Measurements from ENCODE around the gene GPC5.

The GPC5 gene

GRCh38 chr13:91384896-91385295 lies 13.5 kb upstream of the GPC5 start:
- H3K27ac ChIP-seq (ENCODE audit: low read depth, low read length): no peak overlapping the region
- H3K4me3 ChIP-seq (ENCODE audit: insufficient read depth, low read length, poor library complexity, severe bottlenecking): no peak overlapping the region
- no peak overlapping the region for H3K9ac ChIP-seq (ENCODE audit: low read length)
- TF ChIP-seq EZH2phosphoT487 (conservative IDR thresholded peaks at IDR 0.05; ENCODE audit: low read length) (no peak), CTCF (IDR thresholded peaks at IDR 0.05; ENCODE audit: insufficient read depth, low read length, poor library complexity, severe bottlenecking) (no peak)
- no peaks in the 10 kb centered on the region for H3K9me3 ChIP-seq (ENCODE audit: insufficient read depth, low read length)
- H3K4me2 ChIP-seq (ENCODE audit: low read depth, low read length, poor library complexity, severe bottlenecking): no peak overlapping the region
- H3K9me2 ChIP-seq (replicated peaks; ENCODE audit: insufficient read depth, low read length): no peaks in the 10 kb centered on the region
- H2AFZ ChIP-seq (ENCODE audit: low read depth, low read length, severe bottlenecking): no peak overlapping the region
- H3K27me3 ChIP-seq (ENCODE audit: low read length): no peaks in the 10 kb centered on the region
- no peaks in the 10 kb centered on the region for H3K79me2 ChIP-seq (ENCODE audit: insufficient read depth, low read length)
- H4K20me1 ChIP-seq (ENCODE audit: low read depth, low read length): no peaks in the 10 kb centered on the region
- H3K36me3 ChIP-seq (ENCODE audit: low read length): no peaks in the 10 kb centered on the region
- no peaks in the 10 kb centered on the region for H3F3A ChIP-seq (ENCODE audit: insufficient read depth)

- H3K4me3 ChIP-seq (ENCODE audit: insufficient read depth, low read length, poor library complexity, severe bottlenecking): no peak overlapping the region
- no peaks in the 10 kb centered on the region for H3K36me3 ChIP-seq (ENCODE audit: low read length)
- no peaks in the 10 kb centered on the region for H3K79me2 ChIP-seq (ENCODE audit: insufficient read depth, low read length)
- H3K9ac ChIP-seq (ENCODE audit: low read length): no peak overlapping the region
- no peaks in the 10 kb centered on the region for H4K20me1 ChIP-seq (ENCODE audit: low read depth, low read length)
- H3K4me2 ChIP-seq (ENCODE audit: low read depth, low read length, poor library complexity, severe bottlenecking): no peak overlapping the region
- H2AFZ ChIP-seq (ENCODE audit: low read depth, low read length, severe bottlenecking): no peak overlapping the region
- no peaks in the 10 kb centered on the region for H3K9me2 ChIP-seq (replicated peaks; ENCODE audit: insufficient read depth, low read length)
- H3K27ac ChIP-seq (ENCODE audit: low read depth, low read length): no peak overlapping the region
- H3K9me3 ChIP-seq (ENCODE audit: insufficient read depth, low read length): no peaks in the 10 kb centered on the region
- TF ChIP-seq CTCF (IDR thresholded peaks at IDR 0.05; ENCODE audit: insufficient read depth, low read length, poor library complexity, severe bottlenecking): no peak
- TF ChIP-seq EZH2phosphoT487 (conservative IDR thresholded peaks at IDR 0.05; ENCODE audit: low read length): no peak
- H3K27me3 ChIP-seq (ENCODE audit: low read length): no peaks in the 10 kb centered on the region
- H3F3A ChIP-seq (ENCODE audit: insufficient read depth): no peaks in the 10 kb centered on the region
These were observed 9.2 kb upstream of the GPC5 start for GRCh38 chr13:91389186-91389585.

GRCh38 chr13:91397595-91397994 lies 826 bp upstream of the GPC5 start:
- no peak for TF ChIP-seq CTCF (IDR thresholded peaks at IDR 0.05; ENCODE audit: insufficient read depth, low read length, poor library complexity, severe bottlenecking)
- TF ChIP-seq EZH2phosphoT487 (conservative IDR thresholded peaks at IDR 0.05; ENCODE audit: low read length): no peak
- H3K4me2 ChIP-seq (ENCODE audit: low read depth, low read length, poor library complexity, severe bottlenecking): no peak overlapping the region
- no peaks in the 10 kb centered on the region for H3K27me3 ChIP-seq (ENCODE audit: low read length)
- H2AFZ ChIP-seq (ENCODE audit: low read depth, low read length, severe bottlenecking): no peak overlapping the region
- no peaks in the 10 kb centered on the region for H3K9me2 ChIP-seq (replicated peaks; ENCODE audit: insufficient read depth, low read length)
- no peak overlapping the region for H3K4me3 ChIP-seq (ENCODE audit: insufficient read depth, low read length, poor library complexity, severe bottlenecking)
- H3F3A ChIP-seq (ENCODE audit: insufficient read depth): 0 out of 2 replicates have a peak, but pooled peaks cover 5% of the 10 kb centered on the region
- no peak overlapping the region for H3K27ac ChIP-seq (ENCODE audit: low read depth, low read length)
- H3K9ac ChIP-seq (ENCODE audit: low read length): no peak overlapping the region
- H3K9me3 ChIP-seq (ENCODE audit: insufficient read depth, low read length): no peaks in the 10 kb centered on the region
- no peaks in the 10 kb centered on the region for H3K36me3 ChIP-seq (ENCODE audit: low read length)
- H3K79me2 ChIP-seq (ENCODE audit: insufficient read depth, low read length): no peaks in the 10 kb centered on the region
- H4K20me1 ChIP-seq (ENCODE audit: low read depth, low read length): no peaks in the 10 kb centered on the region

Measured in SU-DHL-6 (cell line).